Measurements from ENCODE around the gene PKP3. TPM values are rescaled to one million over a fixed set of nuclear protein-coding genes. Genes with fewer than 3 reads are reported as not detected.

Gene PKP3
- total RNA-seq, 4 donors from 2014 or later, result 0.33 to 2.8 (median 1.3) TPM

GRCh38 chr11:413120-414081 is 19.4 kb downstream of the PKP3 start:
- TF ChIP-seq, protein P1, sequence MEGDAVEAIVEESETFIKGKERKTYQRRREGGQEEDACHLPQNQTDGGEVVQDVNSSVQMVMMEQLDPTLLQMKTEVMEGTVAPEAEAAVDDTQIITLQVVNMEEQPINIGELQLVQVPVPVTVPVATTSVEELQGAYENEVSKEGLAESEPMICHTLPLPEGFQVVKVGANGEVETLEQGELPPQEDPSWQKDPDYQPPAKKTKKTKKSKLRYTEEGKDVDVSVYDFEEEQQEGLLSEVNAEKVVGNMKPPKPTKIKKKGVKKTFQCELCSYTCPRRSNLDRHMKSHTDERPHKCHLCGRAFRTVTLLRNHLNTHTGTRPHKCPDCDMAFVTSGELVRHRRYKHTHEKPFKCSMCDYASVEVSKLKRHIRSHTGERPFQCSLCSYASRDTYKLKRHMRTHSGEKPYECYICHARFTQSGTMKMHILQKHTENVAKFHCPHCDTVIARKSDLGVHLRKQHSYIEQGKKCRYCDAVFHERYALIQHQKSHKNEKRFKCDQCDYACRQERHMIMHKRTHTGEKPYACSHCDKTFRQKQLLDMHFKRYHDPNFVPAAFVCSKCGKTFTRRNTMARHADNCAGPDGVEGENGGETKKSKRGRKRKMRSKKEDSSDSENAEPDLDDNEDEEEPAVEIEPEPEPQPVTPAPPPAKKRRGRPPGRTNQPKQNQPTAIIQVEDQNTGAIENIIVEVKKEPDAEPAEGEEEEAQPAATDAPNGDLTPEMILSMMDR (IDR thresholded peaks at IDR 0.05; ENCODE audit: low read depth), result no peak

GRCh38 chr11:414318-414857 is 20.4 kb downstream of the PKP3 start:
- TF ChIP-seq, protein P1 (IDR thresholded peaks at IDR 0.05; ENCODE audit: low read depth), result no peak

DNA sequence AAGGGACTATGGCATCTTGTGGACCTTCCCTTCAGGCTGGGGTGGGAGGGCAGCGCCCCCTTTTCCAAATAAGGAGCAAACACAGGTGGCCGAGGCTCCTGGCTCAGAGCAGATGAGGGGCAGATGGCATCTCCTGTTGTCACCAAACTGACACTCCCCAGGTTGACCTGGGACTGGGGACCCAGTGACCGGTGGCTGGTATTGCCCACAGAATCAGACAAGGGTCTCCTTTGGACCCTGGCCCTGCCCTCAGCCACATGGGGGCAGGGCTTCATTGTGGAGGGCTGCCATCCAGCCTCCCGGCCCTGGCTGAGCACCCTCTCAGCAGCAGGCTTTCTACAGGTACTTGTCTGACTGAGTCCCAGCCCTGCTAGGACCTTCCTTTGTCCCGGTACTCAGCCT is 21.6 kb downstream of the PKP3 start:
- TF ChIP-seq, protein P1 (IDR thresholded peaks at IDR 0.05; ENCODE audit: low read depth), result no peak

GRCh38 chr11:416051-416756 is 22.2 kb downstream of the PKP3 start:
- TF ChIP-seq, protein P1 (IDR thresholded peaks at IDR 0.05; ENCODE audit: low read depth), result no peak

- TF ChIP-seq, protein P1 (IDR thresholded peaks at IDR 0.05; ENCODE audit: low read depth), result no peak
These were observed 23.0 kb downstream of the PKP3 start for GRCh38 chr11:416757-417621.

- TF ChIP-seq, protein P1 (IDR thresholded peaks at IDR 0.05; ENCODE audit: low read depth), result no peak
These were observed 23.8 kb downstream of the PKP3 start for GRCh38 chr11:417652-418342.
